Neuronal stem cell (in vitro differentiated cells): ENCODE data around the gene PHF14.

Experiments
- DNase-seq: peaks from one replicate; pipeline ENCODE4 v3.0.0-alpha.2; 2013; ENCODE audit warnings: low spot score
- H2AFZ ChIP-seq: one replicate; pipeline ENCODE4 v1.6.1; 2013; ENCODE audit warnings: mild to moderate bottlenecking, low read length, inconsistent platforms
- H2AK5ac ChIP-seq: 2 replicates; pipeline ENCODE4 v1.6.1; 2013; ENCODE audit warnings: low read depth, mild to moderate bottlenecking, inconsistent platforms, low read length, moderate library complexity, mixed read lengths
- H2BK120ac ChIP-seq: 2 replicates; pipeline ENCODE4 v1.6.1; 2013; ENCODE audit warnings: low read depth, mild to moderate bottlenecking, inconsistent platforms, low read length, moderate library complexity, mixed read lengths
- H2BK12ac ChIP-seq: one replicate; pipeline ENCODE4 v1.6.1; 2013; ENCODE audit warnings: low read length, inconsistent platforms
- H2BK15ac ChIP-seq: 2 replicates; pipeline ENCODE4 v1.6.1; 2013; ENCODE audit warnings: mild to moderate bottlenecking, low read length, inconsistent platforms, mixed read lengths
- H2BK5ac ChIP-seq: one replicate; pipeline ENCODE4 v1.6.1; 2013; ENCODE audit warnings: inconsistent platforms, mild to moderate bottlenecking, low read length, moderate library complexity
- H3K14ac ChIP-seq: one replicate; pipeline ENCODE4 v1.6.1; 2013; ENCODE audit warnings: low read length, inconsistent platforms
- H3K18ac ChIP-seq: 2 replicates; pipeline ENCODE4 v1.6.1; 2013; ENCODE audit warnings: low read length, inconsistent platforms
- H3K23ac ChIP-seq: 2 replicates; pipeline ENCODE4 v1.6.1; 2013; ENCODE audit warnings: low read depth, mild to moderate bottlenecking, mixed read lengths, low read length, inconsistent platforms; ENCODE audit not compliant: poor library complexity
- H3K27ac ChIP-seq: replicated peaks from 3 replicates; pipeline ENCODE4 v1.5.1; 2013; ENCODE audit warnings: low read length, inconsistent platforms
- H3K27me3 ChIP-seq, 3 experiments: 2 replicates each; pipeline ENCODE4 v1.6.1; 2013; ENCODE audit warnings: low read length in 3 of 3, mild to moderate bottlenecking in 2 of 3, inconsistent platforms in 1 of 3, low read depth in 1 of 3, mixed read lengths in 1 of 3, moderate library complexity in 1 of 3; ENCODE audit not compliant: control insufficient read depth in 3 of 3, insufficient read depth in 3 of 3
- H3K36me3 ChIP-seq, 2 donors: replicated peaks in 1 of 2; 2 replicates each; pipeline ENCODE4 v1.6.1; 2013; ENCODE audit warnings: low read length in 2 of 2; ENCODE audit not compliant: control insufficient read depth in 2 of 2, insufficient read depth in 2 of 2
- H3K4ac ChIP-seq: 2 replicates; pipeline ENCODE4 v1.6.1; 2013; ENCODE audit warnings: inconsistent platforms, mild to moderate bottlenecking, low read length, moderate library complexity
- H3K4me1 ChIP-seq, 2 donors: 1 replicate in 1 of 2; 2 replicates in 1 of 2; pipeline ENCODE4 v1.6.1; 2013; ENCODE audit warnings: low read length in 2 of 2, low read depth in 1 of 2; ENCODE audit not compliant: control insufficient read depth in 2 of 2, insufficient read depth in 1 of 2
- H3K4me2 ChIP-seq: one replicate; pipeline ENCODE4 v1.6.1; 2013; ENCODE audit warnings: mild to moderate bottlenecking, low read length, inconsistent platforms; ENCODE audit not compliant: insufficient read depth, poor library complexity, severe bottlenecking
- H3K4me3 ChIP-seq, 2 donors: 2 replicates each; pipeline ENCODE4 v1.5.1; 2013; ENCODE audit warnings: low read length in 2 of 2, mild to moderate bottlenecking in 2 of 2, inconsistent platforms in 1 of 2, moderate library complexity in 1 of 2
- H3K79me1 ChIP-seq: one replicate; pipeline ENCODE4 v1.6.1; 2013; ENCODE audit warnings: low read depth, mild to moderate bottlenecking, inconsistent platforms, low read length, moderate library complexity
- H3K9ac ChIP-seq: one replicate; pipeline ENCODE4 v1.6.1; 2013; ENCODE audit warnings: mild to moderate bottlenecking, low read depth, low read length, inconsistent platforms; ENCODE audit not compliant: poor library complexity
- H3K9me3 ChIP-seq, 2 donors: replicated peaks in 1 of 2; 2 replicates each; pipeline versions ENCODE3 to v1.6.1; 2013; ENCODE audit warnings: low read length in 2 of 2, mild to moderate bottlenecking in 2 of 2, inconsistent platforms in 1 of 2, low read depth in 1 of 2, mixed read lengths in 1 of 2, moderate library complexity in 1 of 2; ENCODE audit not compliant: control insufficient read depth in 2 of 2, insufficient read depth in 1 of 2
- H4K8ac ChIP-seq: one replicate; pipeline ENCODE4 v1.6.1; 2013; ENCODE audit warnings: low read depth, mild to moderate bottlenecking, inconsistent platforms, low read length, moderate library complexity
- H4K91ac ChIP-seq: one replicate; pipeline ENCODE4 v1.6.1; 2013; ENCODE audit warnings: low read length, low read depth, mild to moderate bottlenecking, inconsistent platforms; ENCODE audit not compliant: poor library complexity
- WGBS, 2 donors: extraction: QIAGEN DNeasy Blood & Tissue Kit; methylation state at CpG; one replicate each; pipeline ENCODE4 v1.1.7; 2013; ENCODE audit warnings: missing lambda C conversion rate in 2 of 2, mixed read lengths in 1 of 2; ENCODE audit not compliant: insufficient read length in 2 of 2, insufficient replicate concordance in 1 of 2; ENCODE audit errors: extremely low coverage in 2 of 2; 5-methylcytosine and 5-hydroxymethylcytosine counted together

The PHF14 gene

DNA sequence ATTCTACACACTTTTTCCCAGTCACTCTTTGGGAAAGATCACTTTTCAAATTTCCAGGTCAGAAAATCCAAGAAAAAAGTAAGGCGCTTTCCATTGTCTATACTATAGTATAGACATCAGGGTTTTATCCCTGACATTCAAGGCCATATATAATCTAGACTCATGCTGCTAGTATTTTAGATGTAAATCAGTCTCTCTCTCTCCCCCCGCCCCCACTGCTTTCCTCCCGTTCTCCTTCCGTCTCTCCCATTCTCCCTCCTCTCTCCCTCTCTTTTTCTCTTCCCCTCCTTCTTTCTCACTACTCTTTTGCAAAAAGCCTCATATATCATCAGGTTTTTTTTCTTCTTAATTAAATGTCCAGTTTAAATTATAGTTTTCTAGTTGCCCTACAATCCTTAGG, 154.8 kb downstream of the PHF14 start:
- no CpG with 5 or more reads among the region's 4 CpGs for WGBS, 2 donors
- no peak overlapping the region for H3K4ac ChIP-seq
- H2BK5ac ChIP-seq: no peak overlapping the region
- H3K23ac ChIP-seq: no peak overlapping the region
- no peaks in the 10 kb centered on the region for H3K9me3 ChIP-seq
- H3K4me3 ChIP-seq: no peak overlapping the region
- H3K4me1 ChIP-seq: no peaks in the 10 kb centered on the region
- H3K4me2 ChIP-seq: no peak overlapping the region
- H3K27ac ChIP-seq: no peak overlapping the region
- no peak overlapping the region for H3K14ac ChIP-seq
- H3K27me3 ChIP-seq: no peaks in the 10 kb centered on the region
- H2BK15ac ChIP-seq: no peak overlapping the region
- no peak for DNase-seq
- H3K18ac ChIP-seq: no peak overlapping the region
- no peak overlapping the region for H3K9ac ChIP-seq
- H4K8ac ChIP-seq: no peak overlapping the region
- no peak overlapping the region for H2BK120ac ChIP-seq
- H2BK12ac ChIP-seq: no peak overlapping the region
- no peak overlapping the region for H4K91ac ChIP-seq
- H3K36me3 ChIP-seq: peaks cover 0 to 9% of the 10 kb centered on the region in 2 donors
- no peaks in the 10 kb centered on the region for H3K79me1 ChIP-seq
- no peak overlapping the region for H2AK5ac ChIP-seq
- no peak overlapping the region for H2AFZ ChIP-seq

GRCh38 chr7:11130012-11130411, 156.3 kb downstream of the PHF14 start:
- H3K27ac ChIP-seq: no peak overlapping the region
- no peak overlapping the region for H3K4me2 ChIP-seq
- no peak overlapping the region for H3K18ac ChIP-seq
- H3K9me3 ChIP-seq: no peaks in the 10 kb centered on the region
- no peak overlapping the region for H4K91ac ChIP-seq
- H3K4me1 ChIP-seq: no peaks in the 10 kb centered on the region
- no peak overlapping the region for H3K4me3 ChIP-seq
- no peak overlapping the region for H2BK15ac ChIP-seq
- H2BK120ac ChIP-seq: no peak overlapping the region
- H3K27me3 ChIP-seq: no peaks in the 10 kb centered on the region
- H2AK5ac ChIP-seq: no peak overlapping the region
- no peak overlapping the region for H4K8ac ChIP-seq
- no peak overlapping the region for H2AFZ ChIP-seq
- H3K23ac ChIP-seq: no peak overlapping the region
- no peak overlapping the region for H3K14ac ChIP-seq
- H2BK5ac ChIP-seq: no peak overlapping the region
- H3K9ac ChIP-seq: no peak overlapping the region
- no peak overlapping the region for H3K4ac ChIP-seq
- WGBS, 2 donors: no CpG with 5 or more reads among the region's 4 CpGs
- no peak overlapping the region for H2BK12ac ChIP-seq
- H3K36me3 ChIP-seq: peaks cover 0 to 17% of the 10 kb centered on the region in 2 donors
- H3K79me1 ChIP-seq: no peaks in the 10 kb centered on the region
- DNase-seq: no peak

DNA sequence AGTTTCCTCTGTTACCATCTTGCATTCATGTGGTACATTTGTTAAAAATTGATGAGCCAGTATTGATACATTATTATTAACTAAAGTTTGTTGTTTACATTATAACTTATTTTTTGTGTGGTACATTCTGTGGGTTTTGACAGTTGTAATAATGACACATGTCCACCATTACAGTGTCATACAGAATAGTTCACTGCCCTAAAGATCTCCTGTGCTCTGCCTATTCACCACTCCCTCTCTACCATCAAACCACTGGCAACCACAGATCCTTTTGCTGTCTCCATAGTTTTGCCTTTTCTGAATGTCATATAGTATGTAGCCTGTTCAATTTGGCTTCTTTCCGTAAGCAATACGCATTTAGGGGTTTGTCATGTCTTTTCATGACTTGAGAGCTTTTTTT, 156.9 kb downstream of the PHF14 start:
- WGBS, 2 donors: no CpG with 5 or more reads among the region's 2 CpGs
- H3K4me3 ChIP-seq: no peak overlapping the region
- H4K8ac ChIP-seq: no peak overlapping the region
- H3K18ac ChIP-seq: no peak overlapping the region
- no peak overlapping the region for H2BK5ac ChIP-seq
- H3K27me3 ChIP-seq: no peaks in the 10 kb centered on the region
- H2AFZ ChIP-seq: no peak overlapping the region
- H3K4me1 ChIP-seq: no peaks in the 10 kb centered on the region
- no peak overlapping the region for H4K91ac ChIP-seq
- H3K4me2 ChIP-seq: no peak overlapping the region
- no peak overlapping the region for H2AK5ac ChIP-seq
- no peak overlapping the region for H2BK12ac ChIP-seq
- H3K14ac ChIP-seq: no peak overlapping the region
- no peak overlapping the region for H2BK15ac ChIP-seq
- H3K79me1 ChIP-seq: no peaks in the 10 kb centered on the region
- no peak overlapping the region for H3K27ac ChIP-seq
- H3K4ac ChIP-seq: no peak overlapping the region
- no peak overlapping the region for H3K23ac ChIP-seq
- H3K36me3 ChIP-seq: peaks cover 0 to 22% of the 10 kb centered on the region in 2 donors
- no peak for DNase-seq
- H2BK120ac ChIP-seq: no peak overlapping the region
- no peak overlapping the region for H3K9ac ChIP-seq
- no peaks in the 10 kb centered on the region for H3K9me3 ChIP-seq

GRCh38 chr7:11133436-11133959, 159.8 kb downstream of the PHF14 start:
- no peak overlapping the region for H2AFZ ChIP-seq
- no peak overlapping the region for H3K23ac ChIP-seq
- H4K8ac ChIP-seq: no peak overlapping the region
- no peak overlapping the region for H4K91ac ChIP-seq
- H2BK120ac ChIP-seq: no peak overlapping the region
- H3K14ac ChIP-seq: no peak overlapping the region
- H2BK15ac ChIP-seq: no peak overlapping the region
- H2BK12ac ChIP-seq: no peak overlapping the region
- H3K18ac ChIP-seq: no peak overlapping the region
- H3K27me3 ChIP-seq: no peaks in the 10 kb centered on the region
- H2AK5ac ChIP-seq: no peak overlapping the region
- WGBS, 2 donors: 100% methylated on average over 1 of the region's 1 CpG; no CpG with 5 or more reads in 1 of the 2 donors
- no peak overlapping the region for H2BK5ac ChIP-seq
- no peaks in the 10 kb centered on the region for H3K79me1 ChIP-seq
- no peak overlapping the region for H3K27ac ChIP-seq
- H3K4ac ChIP-seq: no peak overlapping the region
- no peak overlapping the region for H3K9ac ChIP-seq
- no peak for DNase-seq
- H3K4me3 ChIP-seq: no peak overlapping the region
- no peak overlapping the region for H3K4me2 ChIP-seq
- no peaks in the 10 kb centered on the region for H3K9me3 ChIP-seq
- peaks cover 0 to 28% of the 10 kb centered on the region in 2 donors for H3K36me3 ChIP-seq
- no peaks in the 10 kb centered on the region for H3K4me1 ChIP-seq
